ENCODE data around the gene PIM3. TPM values are rescaled to one million over a fixed set of nuclear protein-coding genes. Genes with fewer than 3 reads are reported as not detected.
"Not testable (repeated sequence)": the region's sequence is repeated elsewhere in the genome, so short reads cannot be mapped to it uniquely, and the experiment has no call there.

Gene PIM3
- total RNA-seq, 1 donor from 2014 or later = 97.2 TPM

DNA sequence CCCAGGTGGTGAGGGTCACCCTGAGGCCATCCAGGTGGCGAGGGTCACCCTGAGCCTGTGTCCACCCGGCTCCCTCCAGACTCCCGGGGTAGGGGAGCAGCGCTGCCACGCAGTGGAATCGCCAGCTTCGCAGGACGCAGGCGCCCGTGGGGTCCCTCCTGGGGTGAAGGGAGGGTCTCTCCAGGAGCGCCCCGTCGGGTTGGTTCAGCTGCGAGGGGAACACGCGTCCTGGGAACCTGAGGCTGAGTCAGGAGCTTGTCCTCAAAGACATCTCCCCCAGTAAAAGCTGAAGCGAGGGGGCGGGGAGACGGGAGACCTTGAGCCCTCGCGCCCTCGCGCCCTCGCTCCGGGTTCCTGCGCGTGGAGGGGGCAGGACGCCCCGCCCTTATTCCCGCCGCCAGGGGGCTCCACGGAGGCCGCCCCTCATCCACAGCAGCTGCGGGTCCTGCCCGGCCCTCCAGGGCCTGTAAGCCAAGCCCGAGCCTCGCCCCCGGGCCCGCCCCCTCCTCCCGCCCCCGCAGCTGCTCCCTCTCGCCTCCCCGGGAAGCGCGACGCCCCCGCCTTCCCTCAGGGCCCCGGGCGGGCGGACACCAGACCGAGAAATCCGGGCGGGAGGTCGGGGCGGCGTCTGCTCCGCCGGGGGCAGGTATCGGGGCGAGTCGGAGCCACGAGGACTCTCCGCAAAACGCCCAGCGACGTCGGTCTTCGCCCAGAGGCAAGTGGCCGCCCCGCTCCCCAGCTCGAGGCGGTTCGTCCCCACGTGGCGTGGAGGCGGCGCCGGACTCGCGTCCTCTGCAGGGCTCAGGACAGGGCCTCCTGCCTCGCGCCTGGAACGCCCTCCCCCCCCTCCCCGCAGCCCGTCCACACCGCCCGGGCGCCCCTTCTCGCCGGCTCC lies 22.8 kb downstream of the PIM3 start:
- H3K36me3 ChIP-seq = no peaks in the 10 kb centered on the region
- DNase-seq (ENCODE audit: extremely low spot score in 2 of 2) = peak in 1 of 2 donors; percentile 77
- H3K4me3 ChIP-seq = peak overlapping the region; percentile 24 to 36
- no peaks in the 10 kb centered on the region for H3K9me3 ChIP-seq
- no peaks in the 10 kb centered on the region for H3K27me3 ChIP-seq
- TF ChIP-seq POLR2AphosphoS5 (IDR thresholded peaks at IDR 0.05; ENCODE audit: insufficient read depth in 1 of 2, low read depth in 1 of 2) = no peak
- TF ChIP-seq, protein P1, sequence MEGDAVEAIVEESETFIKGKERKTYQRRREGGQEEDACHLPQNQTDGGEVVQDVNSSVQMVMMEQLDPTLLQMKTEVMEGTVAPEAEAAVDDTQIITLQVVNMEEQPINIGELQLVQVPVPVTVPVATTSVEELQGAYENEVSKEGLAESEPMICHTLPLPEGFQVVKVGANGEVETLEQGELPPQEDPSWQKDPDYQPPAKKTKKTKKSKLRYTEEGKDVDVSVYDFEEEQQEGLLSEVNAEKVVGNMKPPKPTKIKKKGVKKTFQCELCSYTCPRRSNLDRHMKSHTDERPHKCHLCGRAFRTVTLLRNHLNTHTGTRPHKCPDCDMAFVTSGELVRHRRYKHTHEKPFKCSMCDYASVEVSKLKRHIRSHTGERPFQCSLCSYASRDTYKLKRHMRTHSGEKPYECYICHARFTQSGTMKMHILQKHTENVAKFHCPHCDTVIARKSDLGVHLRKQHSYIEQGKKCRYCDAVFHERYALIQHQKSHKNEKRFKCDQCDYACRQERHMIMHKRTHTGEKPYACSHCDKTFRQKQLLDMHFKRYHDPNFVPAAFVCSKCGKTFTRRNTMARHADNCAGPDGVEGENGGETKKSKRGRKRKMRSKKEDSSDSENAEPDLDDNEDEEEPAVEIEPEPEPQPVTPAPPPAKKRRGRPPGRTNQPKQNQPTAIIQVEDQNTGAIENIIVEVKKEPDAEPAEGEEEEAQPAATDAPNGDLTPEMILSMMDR (IDR thresholded peaks at IDR 0.05) = peak in 1 of 3 experiments; percentile 21
- intact Hi-C loops (cut with DNase I) = no loop called here
- H3K4me1 ChIP-seq = peaks cover 15% of the 10 kb centered on the region
- no peak overlapping the region for H3K27ac ChIP-seq

- Histone ChIP-seq H3K27me3 (no peaks in the 10 kb centered on the region), H3K4me3 (no peak overlapping the region), H3K9me3 (peaks cover 7% of the 10 kb centered on the region), H3K4me1 (peaks cover 15% of the 10 kb centered on the region), H3K36me3 (no peaks in the 10 kb centered on the region), H3K27ac (no peak overlapping the region)
- TF ChIP-seq POLR2A (IDR thresholded peaks at IDR 0.05) (no peak), POLR2AphosphoS5 (IDR thresholded peaks at IDR 0.05; ENCODE audit: insufficient read depth in 1 of 2, low read depth in 1 of 2) (no peak)
- TF ChIP-seq, protein P1 (IDR thresholded peaks at IDR 0.05) = no peak
- intact Hi-C loops (cut with DNase I) = no loop called here
- DNase-seq (ENCODE audit: extremely low spot score in 2 of 2) = no peak
Measured at GRCh38 chr22:49986325-49986724, 25.8 kb downstream of the PIM3 start.

- H3K27ac ChIP-seq; H3K36me3 ChIP-seq; H3K4me1 ChIP-seq; H3K27me3 ChIP-seq; H3K9me3 ChIP-seq; H3K4me3 ChIP-seq; intact Hi-C loops (cut with DNase I): not testable (repeated sequence)
- DNase-seq (ENCODE audit: extremely low spot score in 2 of 2) = peak in 1 of 2 donors; percentile 19
Measured at GRCh38 chr22:49989826-49990225, 29.3 kb downstream of the PIM3 start.

DNA sequence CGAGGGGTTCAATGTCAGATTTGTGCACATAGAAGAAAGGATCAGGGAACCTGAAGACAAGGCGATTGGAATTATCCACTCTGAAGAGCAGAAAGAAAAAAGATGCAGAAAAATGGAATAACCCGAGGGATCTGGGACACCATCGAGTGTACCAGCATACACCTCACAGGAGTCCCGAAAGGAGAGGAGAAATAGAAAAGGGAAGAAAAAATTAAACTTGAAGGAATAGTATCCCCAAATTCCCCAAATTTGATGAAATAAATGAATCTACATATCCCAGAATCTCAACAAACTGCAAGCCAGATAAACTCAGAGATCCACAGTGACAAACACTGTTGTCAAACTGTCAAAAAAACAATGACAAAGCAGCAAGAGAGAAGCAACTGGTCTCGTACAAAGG lies 30.6 kb downstream of the PIM3 start:
- TF ChIP-seq, protein P1 (IDR thresholded peaks at IDR 0.05) = no peak
- TF ChIP-seq POLR2A (IDR thresholded peaks at IDR 0.05) (no peak), POLR2AphosphoS5 (IDR thresholded peaks at IDR 0.05; ENCODE audit: insufficient read depth in 1 of 2, low read depth in 1 of 2) (no peak)
- no peak for DNase-seq (ENCODE audit: extremely low spot score in 2 of 2)
- H3K4me3 ChIP-seq = no peak overlapping the region
- no peaks in the 10 kb centered on the region for H3K4me1 ChIP-seq
- H3K36me3 ChIP-seq = no peaks in the 10 kb centered on the region
- no peak overlapping the region for H3K27ac ChIP-seq
- H3K9me3 ChIP-seq = peaks cover 10% of the 10 kb centered on the region
- intact Hi-C loops (cut with DNase I) = no loop called here
- no peaks in the 10 kb centered on the region for H3K27me3 ChIP-seq

DNA sequence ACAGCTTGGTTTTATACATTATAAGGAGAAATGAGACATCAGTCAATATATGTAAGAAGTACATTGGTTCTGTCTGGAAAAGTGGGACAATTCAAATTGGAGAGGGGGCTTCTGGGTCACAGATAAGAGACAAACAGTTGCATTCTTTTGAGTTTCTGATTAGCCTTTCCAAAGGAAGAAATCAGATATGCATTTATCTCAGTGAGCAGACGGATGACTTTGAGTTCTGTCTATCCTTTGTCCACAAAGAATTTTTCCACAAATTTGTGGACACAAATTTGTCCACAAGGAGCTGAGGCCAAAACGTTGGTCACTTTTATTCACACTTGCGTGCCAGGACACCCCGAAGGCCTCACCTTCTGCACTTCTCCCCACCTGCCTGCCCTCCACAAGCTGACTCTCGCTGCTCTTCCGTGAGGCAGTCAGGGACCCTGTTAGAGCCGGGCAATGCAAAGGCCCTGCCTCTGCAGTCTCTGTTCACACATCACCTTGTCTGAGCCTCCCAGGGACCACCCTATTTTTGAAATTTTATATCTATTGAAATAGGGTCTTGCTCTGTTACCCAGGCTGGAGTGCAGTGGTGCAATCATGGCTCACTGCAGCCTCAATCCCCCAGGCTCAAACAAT lies 31.4 kb downstream of the PIM3 start:
- Histone ChIP-seq H3K27ac (no peak overlapping the region), H3K4me3 (no peak overlapping the region), H3K9me3 (peaks cover 10% of the 10 kb centered on the region), H3K4me1 (no peaks in the 10 kb centered on the region), H3K27me3 (no peaks in the 10 kb centered on the region), H3K36me3 (no peaks in the 10 kb centered on the region)
- DNase-seq (ENCODE audit: extremely low spot score in 2 of 2) = peak in 1 of 2 donors; percentile 12
- intact Hi-C loops (cut with DNase I) = no loop called here
- TF ChIP-seq, protein P1 (IDR thresholded peaks at IDR 0.05) = no peak
- no peak for TF ChIP-seq POLR2AphosphoS5 (IDR thresholded peaks at IDR 0.05; ENCODE audit: insufficient read depth in 1 of 2, low read depth in 1 of 2)
- TF ChIP-seq POLR2A (IDR thresholded peaks at IDR 0.05) = no peak
